T47D (cell line): ENCODE results near the gene SYK.
A peak's percentile ranks its signal among the peaks of the same experiment; 100 is the strongest.

ENCODE experiments used
- DNase-seq, 2 experiments: peaks; one replicate each; pipeline versions ENCODE4 v3.0.0 to v3.0.0-alpha.2; 2011 to 2012; ENCODE audit warnings: low read depth in 1 of 2, low spot score in 1 of 2
- JUND ChIP-seq: IDR thresholded peaks from 2 replicates; pipeline ENCODE4 v1.6.1; 2012; ENCODE audit warnings: low read depth
- in situ Hi-C: cut with HindIII; loops from 2 replicates; pipeline ENCODE4 v1.10.0; 2016; ENCODE audit warnings: low sequenced_read_pairs, low pct_unique_long_range_greater_than_20kb

Gene SYK

DNA sequence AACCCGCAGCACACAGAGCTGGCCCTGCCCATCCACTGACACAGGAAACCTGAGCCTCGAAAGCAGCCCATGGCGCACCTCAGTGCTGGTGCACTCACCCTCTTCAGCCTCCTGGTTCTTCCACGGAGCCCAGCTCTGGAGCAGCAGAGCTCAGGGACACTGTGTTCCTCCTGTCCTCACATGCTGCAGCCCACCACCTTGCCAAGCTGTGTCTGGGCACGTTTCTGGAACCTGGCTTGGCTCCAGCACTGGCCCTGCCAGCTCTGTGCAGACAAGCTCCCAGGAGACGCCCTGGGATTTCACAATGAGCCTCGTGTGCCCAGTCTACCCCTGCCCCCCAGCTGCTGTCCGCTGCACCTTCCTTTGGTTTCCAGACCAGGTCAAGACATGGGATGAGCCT lies 119.5 kb downstream of the SYK start:
- in situ Hi-C loops, result no loop called here
- DNase-seq, result peak in 1 of 2 experiments; percentile 64
- TF ChIP-seq JUND, result no peak

DNA sequence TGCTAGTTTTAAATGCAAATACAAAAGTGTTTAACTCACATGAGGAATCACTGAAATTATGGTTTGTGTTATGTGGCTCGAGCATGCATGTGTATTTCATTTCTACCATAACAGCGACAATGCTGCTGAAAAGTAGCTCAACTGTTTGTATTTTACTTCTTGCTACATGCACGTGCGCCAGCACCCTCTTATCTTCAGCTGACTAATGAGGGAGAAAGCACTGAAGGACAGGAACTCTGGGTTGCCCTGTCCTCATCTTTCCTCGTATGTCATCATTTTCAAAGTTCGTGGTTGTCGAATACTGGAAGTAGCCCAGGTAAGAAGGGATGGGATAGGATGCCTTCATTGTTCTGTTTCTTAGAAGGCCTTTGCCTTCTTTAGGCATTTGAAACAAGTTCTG lies 120.3 kb downstream of the SYK start:
- no peak for TF ChIP-seq JUND
- in situ Hi-C loops, result no loop called here
- DNase-seq, result no peak

DNA sequence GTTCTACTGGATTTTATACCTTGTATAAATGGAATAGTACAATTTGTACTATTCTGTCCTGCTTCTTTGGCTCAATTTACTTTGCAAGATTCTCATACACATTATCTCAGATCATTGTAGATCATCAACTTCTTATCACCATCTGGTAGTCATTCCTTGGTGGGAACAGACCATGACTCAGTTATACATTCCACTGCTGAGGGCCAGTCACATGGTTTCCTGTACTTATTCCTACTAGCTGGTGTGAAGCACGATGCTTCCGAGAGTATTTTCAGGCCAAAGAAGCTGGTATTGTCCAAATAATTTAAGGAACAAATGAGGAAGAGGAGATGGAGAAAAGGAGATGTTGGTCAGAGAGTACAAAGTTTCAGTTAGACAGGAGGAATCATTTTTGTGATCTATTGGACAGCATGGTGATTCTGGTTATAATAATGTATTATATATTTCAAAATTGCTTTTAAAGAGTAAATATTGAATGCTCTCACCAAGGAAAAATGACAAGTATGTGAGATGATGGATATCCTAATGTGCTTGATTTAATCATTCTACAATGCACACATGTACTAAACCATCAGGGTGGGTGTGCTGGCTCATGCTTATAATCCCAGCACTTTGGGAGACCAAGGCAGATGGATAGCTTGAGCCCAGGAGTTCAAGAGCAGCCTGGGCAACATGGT lies 124.1 kb downstream of the SYK start:
- DNase-seq, result peak in 1 of 2 experiments; percentile 33
- TF ChIP-seq JUND, result no peak
- in situ Hi-C loops, result no loop called here

DNA sequence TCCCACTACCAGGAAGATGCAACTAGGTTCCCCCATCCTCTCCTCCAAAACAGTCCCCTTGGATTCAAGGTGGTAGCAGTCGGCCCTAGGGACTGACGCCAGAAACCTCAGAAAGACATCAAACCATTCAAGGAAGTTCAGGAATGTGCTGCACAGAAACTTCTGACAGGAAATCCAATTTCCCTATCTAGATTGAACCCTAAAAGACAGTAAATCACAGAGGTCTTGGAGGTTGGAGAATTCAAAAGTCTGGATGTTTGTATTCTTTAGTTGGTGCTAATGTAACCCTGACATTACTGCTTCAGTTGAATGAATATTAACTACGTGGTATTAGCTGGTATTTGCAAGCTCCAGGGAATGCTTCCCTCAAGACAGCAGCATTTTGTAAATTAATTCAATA lies 125.3 kb downstream of the SYK start:
- in situ Hi-C loops, result no loop called here

DNA sequence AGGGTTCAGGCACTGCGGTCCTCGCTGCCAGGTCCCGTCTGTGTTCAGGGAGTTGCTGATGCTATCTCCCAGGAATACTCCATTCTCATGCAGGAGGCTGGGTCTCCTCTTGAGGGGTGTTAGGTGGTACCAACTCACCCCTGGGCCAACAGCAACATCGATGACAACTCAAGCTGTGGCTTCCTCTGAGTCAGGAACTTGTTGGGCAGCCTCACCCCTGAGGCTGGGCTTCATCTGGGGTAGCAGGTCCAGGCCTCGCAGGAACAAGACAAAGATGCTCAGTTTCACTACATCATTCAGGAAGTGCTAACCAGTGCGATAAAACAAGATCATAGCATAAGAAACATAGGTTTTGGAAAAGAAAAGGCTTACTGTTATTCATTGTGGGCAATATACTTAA lies 125.9 kb downstream of the SYK start:
- TF ChIP-seq JUND, result no peak
- DNase-seq, result no peak
- in situ Hi-C loops, result no loop called here

More for the DNA sequence above, 125.3 kb downstream of the SYK start:
- DNase-seq, result no peak
- TF ChIP-seq JUND, result no peak

DNA sequence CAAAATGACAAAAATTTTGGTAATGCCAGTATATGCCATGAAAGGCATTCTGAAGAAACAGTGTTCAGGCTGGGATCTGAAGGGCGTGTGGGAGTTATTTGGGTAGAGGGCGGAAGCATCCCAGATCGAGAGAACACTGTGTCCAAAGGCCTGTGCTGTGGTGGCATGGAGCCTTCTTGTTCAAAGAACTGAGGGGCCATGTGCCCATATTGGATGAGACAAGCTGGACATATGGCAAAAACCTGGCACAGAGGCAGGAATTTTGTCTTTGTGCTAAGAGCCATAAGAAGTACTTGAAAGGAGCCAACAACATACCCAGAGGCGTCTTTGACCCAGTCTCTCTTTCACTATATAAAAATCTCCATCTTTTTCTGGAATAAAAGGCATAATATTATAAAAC lies 128.0 kb downstream of the SYK start:
- in situ Hi-C loops, result no loop called here
- no peak for TF ChIP-seq JUND
- DNase-seq, result no peak

DNA sequence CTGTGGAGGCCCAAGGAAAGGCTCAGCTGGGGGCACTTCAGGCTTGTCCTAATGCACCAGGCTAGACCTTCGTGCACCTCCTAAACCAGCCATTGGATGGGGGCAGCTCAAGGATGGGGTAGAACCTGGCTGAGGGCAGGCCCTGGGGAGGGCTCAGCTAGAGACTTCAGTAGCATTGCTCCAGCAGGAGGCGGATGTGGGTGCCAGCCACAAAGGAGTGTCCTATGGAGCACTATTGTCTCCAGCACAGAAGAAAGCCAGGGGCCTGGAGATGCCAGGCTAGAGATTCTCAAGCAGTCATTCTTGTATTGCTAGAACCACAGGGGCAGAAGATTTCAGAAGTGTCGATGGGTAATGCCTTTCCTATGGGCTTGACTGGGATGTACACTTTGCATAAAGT lies 131.8 kb downstream of the SYK start:
- TF ChIP-seq JUND, result no peak
- DNase-seq, result no peak
- in situ Hi-C loops, result no loop called here

DNA sequence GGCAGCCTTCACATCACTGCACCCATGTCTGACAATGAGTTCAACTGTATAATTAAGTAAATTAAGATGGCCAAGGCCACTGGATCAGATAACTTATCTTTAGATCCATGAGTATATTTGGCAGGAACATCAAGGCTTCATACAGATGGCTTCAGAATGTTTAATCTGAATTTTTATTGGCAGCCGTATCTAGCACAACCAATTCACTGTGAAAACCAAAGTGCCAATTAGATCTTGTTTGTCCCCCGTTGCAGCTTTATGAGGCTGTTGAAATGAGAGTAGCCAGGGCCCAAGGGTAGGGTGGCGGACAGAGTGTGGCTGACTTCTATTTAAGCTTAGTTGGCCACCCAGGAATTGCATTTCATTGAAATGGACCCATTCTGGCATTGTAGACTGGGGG lies 137.7 kb downstream of the SYK start:
- DNase-seq, result no peak
- in situ Hi-C loops, result no loop called here
- TF ChIP-seq JUND, result no peak

DNA sequence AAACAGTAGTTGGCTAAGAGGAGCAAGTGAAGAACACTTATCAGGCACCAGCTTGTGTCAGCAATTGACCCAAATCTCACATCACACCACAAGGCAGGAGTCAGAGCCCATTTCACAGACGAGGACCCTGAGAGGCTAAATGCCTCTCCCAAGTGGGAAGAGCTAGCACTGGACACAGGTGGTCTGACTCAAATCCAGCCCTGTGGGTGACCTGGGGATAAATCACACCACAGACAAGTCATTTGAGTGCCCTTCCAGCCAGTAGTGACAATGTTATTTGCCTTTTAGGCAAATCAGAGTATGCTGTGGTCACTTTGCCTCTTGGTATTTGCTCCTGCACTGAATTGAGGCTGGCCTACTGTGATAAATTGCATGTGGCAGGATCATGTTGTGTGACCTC lies 138.7 kb downstream of the SYK start:
- DNase-seq, result no peak

DNA sequence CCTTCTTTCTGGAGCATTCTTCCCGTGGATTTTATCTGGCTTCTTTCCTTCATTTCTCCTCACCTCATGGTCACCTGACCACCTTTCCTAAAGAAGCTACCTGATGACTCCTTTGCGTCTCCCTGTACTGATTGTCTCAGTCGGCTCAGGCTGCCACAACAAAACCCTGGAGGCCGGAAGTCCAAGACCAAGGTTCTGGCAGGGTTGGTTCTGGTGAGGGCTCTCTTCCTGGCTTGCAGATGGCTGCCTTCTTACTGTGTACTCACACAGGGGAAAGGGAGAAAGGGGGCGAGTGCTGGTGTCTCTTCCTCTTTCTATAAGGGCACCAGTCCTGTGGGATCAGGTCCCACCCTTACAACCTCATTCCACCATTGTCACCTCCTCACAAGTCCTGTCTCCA lies 140.0 kb downstream of the SYK start:
- in situ Hi-C loops, result no loop called here
- no peak for TF ChIP-seq JUND
- no peak for DNase-seq

More for the DNA sequence above, 138.7 kb downstream of the SYK start:
- TF ChIP-seq JUND, result no peak
- in situ Hi-C loops, result no loop called here

DNA sequence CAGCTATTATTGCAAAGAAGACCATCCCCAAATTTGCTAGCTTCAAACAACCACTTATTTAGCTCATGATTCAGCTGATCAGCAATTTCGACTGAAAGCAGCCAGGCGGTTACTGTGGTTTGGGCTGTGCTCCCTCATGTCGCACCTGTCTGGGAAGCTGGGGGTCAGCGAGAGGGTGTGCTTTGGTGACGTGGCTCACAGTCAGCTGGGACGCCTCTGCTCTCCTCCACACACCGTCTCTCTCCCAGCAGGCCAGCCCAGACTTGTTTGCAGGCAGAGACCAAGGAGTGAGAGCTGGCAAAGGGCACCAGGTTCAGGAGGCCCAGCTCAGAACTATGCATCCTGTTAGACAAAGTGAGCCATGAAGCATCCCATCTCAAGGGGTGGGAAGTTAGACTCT lies 140.9 kb downstream of the SYK start:
- no peak for TF ChIP-seq JUND
- in situ Hi-C loops, result no loop called here
- DNase-seq, result no peak

DNA sequence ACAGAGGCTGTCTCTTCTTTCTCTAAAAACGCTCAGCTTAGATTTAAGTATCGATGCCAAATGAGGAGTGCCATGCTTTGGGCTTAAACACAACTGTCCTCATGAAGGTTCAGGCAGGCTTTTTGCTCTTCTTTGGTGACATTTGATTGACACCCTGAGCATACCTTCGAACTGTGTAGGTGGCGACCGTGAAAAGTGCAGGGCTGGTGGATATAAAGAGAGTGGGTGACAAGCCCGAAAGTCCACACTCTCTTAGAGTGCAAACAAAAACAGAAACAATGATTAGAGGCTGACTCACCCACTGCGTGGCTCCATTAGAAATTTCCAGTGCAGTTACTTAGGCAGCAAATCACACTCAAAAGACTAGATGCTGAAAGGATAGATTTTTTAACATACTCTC lies 141.7 kb downstream of the SYK start:
- TF ChIP-seq JUND, result no peak
- no peak for DNase-seq
- in situ Hi-C loops, result no loop called here

DNA sequence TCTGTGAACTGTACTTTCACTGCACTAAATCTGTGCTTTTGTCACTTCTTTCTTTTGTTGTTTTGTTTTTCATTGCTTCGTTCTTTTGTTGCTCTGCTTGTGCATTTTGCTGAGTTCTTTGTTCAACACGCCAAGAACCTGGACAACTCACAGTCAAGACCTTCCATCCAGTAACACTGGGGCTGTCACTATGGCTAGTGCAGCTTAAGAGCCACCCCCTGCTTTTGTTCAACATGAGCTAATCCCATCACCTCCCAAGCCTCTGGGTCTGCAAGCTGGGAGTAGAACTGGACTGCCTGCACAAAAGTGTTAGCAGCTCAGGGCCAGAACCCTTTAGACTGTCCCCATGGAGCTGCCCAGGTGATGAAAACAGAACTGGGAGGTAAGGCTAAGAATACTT lies 143.7 kb downstream of the SYK start:
- in situ Hi-C loops, result no loop called here
- DNase-seq, result no peak
- TF ChIP-seq JUND, result no peak

DNA sequence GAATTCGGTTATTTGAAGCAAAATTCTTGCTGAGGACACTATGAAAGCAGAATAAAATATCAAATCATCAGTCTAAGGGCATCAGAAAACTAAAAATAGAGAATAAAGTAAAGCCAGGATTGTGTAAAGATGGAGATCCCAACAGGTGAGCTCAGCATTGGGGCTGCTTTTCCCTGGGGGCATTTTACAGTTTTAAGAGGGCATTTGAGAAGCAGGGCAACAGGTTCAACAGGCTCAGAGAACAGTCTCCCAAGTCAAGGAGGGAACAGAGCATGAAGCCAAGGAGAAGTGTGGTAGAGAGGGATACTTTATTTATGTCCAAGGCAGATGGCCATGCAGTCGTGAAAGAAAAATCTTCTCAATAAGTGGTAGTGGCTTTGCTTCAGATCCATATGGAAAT lies 145.4 kb downstream of the SYK start:
- in situ Hi-C loops, result no loop called here
- TF ChIP-seq JUND, result 0 out of 2 replicates have a peak, but pooled peaks have one; percentile 15
- peak in 1 of 2 experiments; percentile 85 for DNase-seq
